DLD1 (cell line): ENCODE measurements around the gene BLTP2.

Source experiments
- in situ Hi-C: cut with HindIII; loops from 2 replicates; pipeline ENCODE4 v1.10.0; 2017; ENCODE audit warnings: low sequenced_read_pairs

The BLTP2 gene

DNA sequence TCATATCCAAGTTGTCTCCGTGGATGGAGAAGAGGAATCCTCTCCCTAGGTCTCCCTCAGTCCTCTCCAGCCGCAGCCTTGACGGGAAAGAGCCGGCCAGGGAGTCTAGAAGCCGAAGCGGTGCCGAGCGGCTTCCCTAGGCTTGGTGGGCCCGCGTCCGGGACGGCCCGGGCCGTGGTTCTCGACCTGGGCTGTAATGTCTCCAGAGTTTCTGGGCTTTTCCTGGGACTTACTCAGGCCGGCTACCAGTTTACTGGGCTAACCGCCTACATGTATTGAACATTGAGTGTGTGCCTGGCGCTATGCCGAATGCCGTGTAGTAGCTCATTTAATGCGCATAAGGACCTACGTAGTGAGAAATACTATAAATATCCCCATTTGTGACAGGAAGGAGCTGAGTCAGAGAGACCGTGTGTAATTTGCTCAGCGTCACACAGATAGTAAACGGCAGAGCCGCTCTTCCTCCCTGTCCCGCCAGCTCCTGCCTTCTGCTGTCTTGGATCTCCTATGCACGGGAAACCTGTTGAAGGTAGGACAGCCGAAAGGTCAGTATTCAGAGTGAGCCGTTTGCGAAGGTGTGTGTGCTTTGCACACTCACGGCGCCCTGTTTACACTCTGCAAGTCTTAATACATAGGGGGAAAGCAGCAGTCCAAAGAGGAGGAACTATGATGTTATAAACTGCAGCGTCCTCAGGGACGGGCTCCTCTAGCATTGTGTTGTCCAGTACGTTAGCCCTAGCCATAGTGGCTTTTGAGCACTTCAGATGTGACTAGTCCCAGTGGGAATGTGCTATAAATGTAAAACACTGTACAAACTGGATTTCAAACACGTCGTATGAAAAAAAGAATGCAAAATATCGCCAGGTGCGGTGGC lies 45.4 kb downstream of the BLTP2 start:
- in situ Hi-C loops: no loop called here

DNA sequence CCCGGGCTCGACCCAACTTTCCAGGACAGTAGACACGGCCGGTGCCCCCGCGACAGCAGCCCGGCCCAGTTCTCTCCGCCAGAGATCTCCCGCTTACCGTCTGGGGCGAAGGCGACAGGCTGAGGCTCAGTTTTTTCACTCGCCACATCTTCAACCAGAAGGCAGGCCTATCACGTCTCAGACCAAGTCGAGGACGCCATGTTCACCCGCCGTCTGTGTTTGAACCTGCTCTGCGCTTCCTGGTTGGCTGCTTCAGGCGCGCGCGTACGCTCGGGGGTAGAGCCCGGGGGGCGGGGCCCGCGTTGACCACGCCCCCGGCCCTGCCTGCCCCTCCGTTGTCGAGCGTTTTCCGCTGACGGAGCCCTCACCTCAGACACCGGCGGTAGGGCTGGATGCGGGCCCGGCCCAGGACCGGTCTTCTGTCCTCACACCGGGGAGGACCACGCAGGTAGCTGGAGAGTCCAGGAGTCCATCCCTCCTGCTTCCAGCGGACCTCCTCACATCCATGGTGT lies 46.1 kb downstream of the BLTP2 start, which contains the start of gene SPAG5:
Gene SPAG5 (minus strand): TSS at position 227 of the 512 bp plus-strand sequence. CDS start 79 bp downstream, at position 148.
- in situ Hi-C loops: no loop called here

DNA sequence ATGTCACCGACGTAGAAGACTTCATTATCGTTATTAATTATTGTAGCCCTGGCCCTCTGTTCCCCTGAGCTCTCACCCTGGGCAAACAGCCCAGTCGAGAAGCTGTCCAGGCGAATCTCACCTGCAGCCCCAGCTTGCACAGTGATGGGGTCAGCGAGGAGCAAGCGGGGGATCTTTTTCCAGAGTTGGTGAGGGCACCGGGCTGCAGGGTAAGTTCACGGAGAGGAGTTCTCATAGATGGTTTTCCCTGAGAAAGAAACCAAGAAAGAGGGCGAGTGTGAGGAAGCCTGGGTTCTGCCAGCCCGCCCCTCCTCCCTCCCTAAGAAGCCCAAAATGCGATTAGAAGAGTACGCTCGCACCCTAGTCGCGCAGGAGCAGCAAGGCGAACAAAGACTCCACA lies 46.6 kb downstream of the BLTP2 start:
- in situ Hi-C loops: no loop called here

DNA sequence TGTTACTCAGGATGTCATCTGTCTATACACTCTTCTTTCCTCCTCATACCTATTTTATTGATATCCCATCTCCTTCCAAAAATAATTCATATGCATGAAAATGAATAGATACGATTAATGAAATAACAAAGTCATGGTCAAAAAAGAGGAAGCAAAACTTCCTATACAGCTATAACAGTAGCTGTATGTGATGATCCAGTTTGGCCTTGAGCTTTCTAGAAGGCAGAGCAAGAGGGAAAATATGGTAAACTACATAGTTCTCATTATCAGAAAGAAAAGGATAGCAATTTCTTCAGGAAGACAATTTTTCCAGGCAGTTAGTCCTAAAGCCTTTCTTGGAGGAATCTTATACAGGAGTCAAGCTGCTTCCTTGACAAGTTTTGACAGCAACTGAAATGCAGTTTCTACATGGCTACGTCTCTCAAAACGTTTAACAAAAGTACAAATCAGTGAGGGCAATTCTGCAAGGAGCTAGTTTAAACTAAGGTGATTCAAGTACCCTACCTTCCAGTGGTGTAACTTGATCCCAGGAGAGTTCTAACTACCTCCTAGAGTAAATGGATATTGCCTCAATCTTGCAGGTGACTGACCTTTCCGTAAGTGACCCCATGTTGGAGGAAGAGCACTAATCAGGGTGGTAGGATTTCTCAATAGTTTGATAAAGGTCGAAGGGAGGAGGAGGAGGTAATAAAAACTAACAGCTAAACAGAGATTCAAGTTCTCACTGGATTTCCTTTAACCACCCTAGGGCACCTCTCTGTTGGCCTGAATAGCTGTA lies 47.2 kb downstream of the BLTP2 start:
- in situ Hi-C loops: no loop called here
